GM23338 (cell line): ENCODE data around the gene FOXB2. TPM values are rescaled to one million over a fixed set of nuclear protein-coding genes. Genes with fewer than 3 reads are reported as not detected.
"Not testable (repeated sequence)": the region's sequence is repeated elsewhere in the genome, so short reads cannot be mapped to it uniquely, and the experiment has no call there.

ENCODE experiments used
- ATAC-seq: fragments of 200-7000 bp; cut with Tn5 transposase; 3 replicates; pipeline ENCODE4 v1.9.1; 2020
- DNase-seq: peaks from one replicate; pipeline ENCODE4 v3.0.0-alpha.2; 2015; ENCODE audit warnings: low spot score
- H2AFZ ChIP-seq: fragments of 200-600 bp; sonication (generic); 2 replicates; pipeline ENCODE4 v1.8.0; 2016; ENCODE audit warnings: antibody characterized with exemption, mild to moderate bottlenecking, moderate library complexity
- H3F3A ChIP-seq: fragments of 200-600 bp; sonication (generic); replicated peaks from 2 replicates; pipeline ENCODE4 v1.8.0; 2017; ENCODE audit warnings: antibody characterized with exemption, mixed run types, low read depth
- H3K27ac ChIP-seq: fragments of 200-600 bp; sonication (generic); 2 replicates; pipeline ENCODE4 v1.6.1; 2016; ENCODE audit warnings: low read depth
- H3K27me3 ChIP-seq: fragments of 200-600 bp; sonication (generic); 2 replicates; pipeline ENCODE4 v1.8.0; 2016; ENCODE audit warnings: mild to moderate bottlenecking, mixed run types, moderate library complexity; ENCODE audit not compliant: insufficient read depth
- H3K36me3 ChIP-seq: fragments of 200-600 bp; sonication (generic); 2 replicates; pipeline ENCODE4 v1.8.0; 2016; ENCODE audit warnings: mild to moderate bottlenecking; ENCODE audit not compliant: insufficient read depth
- H3K4me1 ChIP-seq: fragments of 200-600 bp; sonication (generic); 2 replicates; pipeline ENCODE4 v1.8.0; 2016; ENCODE audit warnings: mild to moderate bottlenecking, moderate library complexity; ENCODE audit not compliant: insufficient read depth
- H3K4me2 ChIP-seq: fragments of 200-600 bp; sonication (generic); 2 replicates; pipeline ENCODE4 v1.7.1; 2017; ENCODE audit warnings: mixed run types
- H3K4me3 ChIP-seq: fragments of 200-600 bp; sonication (generic); 2 replicates; pipeline ENCODE4 v1.6.1; 2016; ENCODE audit warnings: mixed run types
- H3K79me2 ChIP-seq: fragments of 200-600 bp; sonication (generic); replicated peaks from 2 replicates; pipeline ENCODE4 v1.8.0; 2017; ENCODE audit warnings: mild to moderate bottlenecking; ENCODE audit not compliant: insufficient read depth
- H3K9me2 ChIP-seq: fragments of 200-600 bp; sonication (generic); 2 replicates; pipeline ENCODE4 v1.8.0; 2017; ENCODE audit not compliant: insufficient read depth
- H4K20me1 ChIP-seq: fragments of 200-600 bp; sonication (generic); replicated peaks from 2 replicates; pipeline ENCODE4 v1.8.0; 2017; ENCODE audit warnings: mild to moderate bottlenecking; ENCODE audit not compliant: insufficient read depth
- H3K27ac Mint-ChIP-seq: 2 replicates; pipeline ENCODE4 v1.8.0; 2020; ENCODE audit warnings: inconsistent platforms, mild to moderate bottlenecking, moderate library complexity, mixed read lengths
- H3K27me3 Mint-ChIP-seq: 3 replicates; pipeline ENCODE4 v1.8.0; 2022; ENCODE audit warnings: low read depth, mild to moderate bottlenecking, moderate library complexity, mixed read lengths, inconsistent platforms; ENCODE audit not compliant: insufficient read depth, poor library complexity
- H3K36me3 Mint-ChIP-seq: 3 replicates; pipeline ENCODE4 v1.8.0; 2021; ENCODE audit warnings: low read depth, mild to moderate bottlenecking, inconsistent platforms, moderate library complexity, mixed read lengths
- H3K4me1 Mint-ChIP-seq: 3 replicates; pipeline ENCODE4 v1.8.0; 2020; ENCODE audit warnings: mild to moderate bottlenecking, inconsistent platforms, mixed read lengths
- H3K4me3 Mint-ChIP-seq: 3 replicates; pipeline ENCODE4 v1.8.0; 2021; ENCODE audit warnings: moderate library complexity, mild to moderate bottlenecking, inconsistent platforms, mixed read lengths
- H3K9me3 Mint-ChIP-seq: 3 replicates; pipeline ENCODE4 v1.8.0; 2020; ENCODE audit warnings: moderate library complexity, mild to moderate bottlenecking, inconsistent platforms, mixed read lengths
- EZH2phosphoT487 ChIP-seq: fragments of 200-600 bp; sonication (generic); IDR thresholded peaks from one replicate; pipeline ENCODE4 v1.8.1; 2018; ENCODE audit warnings: antibody characterized with exemption; ENCODE audit not compliant: unreplicated experiment
- REST ChIP-seq: IDR thresholded peaks from one replicate; pipeline ENCODE4 v1.6.1; 2018; ENCODE audit warnings: antibody characterized with exemption; ENCODE audit not compliant: unreplicated experiment
- polyA plus RNA-seq: library from polyadenylated mRNA; unstranded; fragments of >200 nt; fragmentation: Nextera tagmentation; extraction: Ambion mirVana; gene quantifications from 2 replicates; pipeline ENCODE4 v1.2.1, GENCODE V29; 2016
- total RNA-seq: library from RNA; depleted of rRNA; stranded (reverse); fragments of >200 nt; shearing (Covaris generic); gene quantifications from 2 replicates; pipeline ENCODE4 v1.2.3, GENCODE V29; 2014
- TF ChIP-seq, protein P1 (sequence below): fragments of 250-450 bp; sonication (Bioruptor Pico); IDR thresholded peaks from 2 replicates; pipeline ENCODE4 v1.5.0; 2020; ENCODE audit warnings: mild to moderate bottlenecking, moderate library complexity

The FOXB2 gene
- total and polyA plus RNA-seq, 2 experiments from 2014 or later, result not detected

- Histone ChIP-seq H3K36me3 (no peaks in the 10 kb centered on the region), H3K27ac (no peak overlapping the region), H3K4me3 (no peak overlapping the region), H3K9me2 (no peaks in the 10 kb centered on the region), H3K4me2 (no peak overlapping the region), H4K20me1 (no peaks in the 10 kb centered on the region), H3K4me1 (peaks cover 41% of the 10 kb centered on the region), H3K27me3 (peaks cover 30% of the 10 kb centered on the region), H2AFZ (no peak overlapping the region), H3F3A (peaks cover 8% of the 10 kb centered on the region; the same call in 1 of the 2 replicates), H3K79me2 (no peaks in the 10 kb centered on the region)
- no peak overlapping the region for H3K27ac Mint-ChIP-seq
- no peak overlapping the region for H3K4me3 Mint-ChIP-seq
- peaks cover 4% of the 10 kb centered on the region; the same call in 1 of the 3 replicates for H3K36me3 Mint-ChIP-seq
- ATAC-seq (peak; percentile 21; the same call in 2 of the 3 replicates), DNase-seq (peak; percentile 49)
- TF ChIP-seq, protein P1, sequence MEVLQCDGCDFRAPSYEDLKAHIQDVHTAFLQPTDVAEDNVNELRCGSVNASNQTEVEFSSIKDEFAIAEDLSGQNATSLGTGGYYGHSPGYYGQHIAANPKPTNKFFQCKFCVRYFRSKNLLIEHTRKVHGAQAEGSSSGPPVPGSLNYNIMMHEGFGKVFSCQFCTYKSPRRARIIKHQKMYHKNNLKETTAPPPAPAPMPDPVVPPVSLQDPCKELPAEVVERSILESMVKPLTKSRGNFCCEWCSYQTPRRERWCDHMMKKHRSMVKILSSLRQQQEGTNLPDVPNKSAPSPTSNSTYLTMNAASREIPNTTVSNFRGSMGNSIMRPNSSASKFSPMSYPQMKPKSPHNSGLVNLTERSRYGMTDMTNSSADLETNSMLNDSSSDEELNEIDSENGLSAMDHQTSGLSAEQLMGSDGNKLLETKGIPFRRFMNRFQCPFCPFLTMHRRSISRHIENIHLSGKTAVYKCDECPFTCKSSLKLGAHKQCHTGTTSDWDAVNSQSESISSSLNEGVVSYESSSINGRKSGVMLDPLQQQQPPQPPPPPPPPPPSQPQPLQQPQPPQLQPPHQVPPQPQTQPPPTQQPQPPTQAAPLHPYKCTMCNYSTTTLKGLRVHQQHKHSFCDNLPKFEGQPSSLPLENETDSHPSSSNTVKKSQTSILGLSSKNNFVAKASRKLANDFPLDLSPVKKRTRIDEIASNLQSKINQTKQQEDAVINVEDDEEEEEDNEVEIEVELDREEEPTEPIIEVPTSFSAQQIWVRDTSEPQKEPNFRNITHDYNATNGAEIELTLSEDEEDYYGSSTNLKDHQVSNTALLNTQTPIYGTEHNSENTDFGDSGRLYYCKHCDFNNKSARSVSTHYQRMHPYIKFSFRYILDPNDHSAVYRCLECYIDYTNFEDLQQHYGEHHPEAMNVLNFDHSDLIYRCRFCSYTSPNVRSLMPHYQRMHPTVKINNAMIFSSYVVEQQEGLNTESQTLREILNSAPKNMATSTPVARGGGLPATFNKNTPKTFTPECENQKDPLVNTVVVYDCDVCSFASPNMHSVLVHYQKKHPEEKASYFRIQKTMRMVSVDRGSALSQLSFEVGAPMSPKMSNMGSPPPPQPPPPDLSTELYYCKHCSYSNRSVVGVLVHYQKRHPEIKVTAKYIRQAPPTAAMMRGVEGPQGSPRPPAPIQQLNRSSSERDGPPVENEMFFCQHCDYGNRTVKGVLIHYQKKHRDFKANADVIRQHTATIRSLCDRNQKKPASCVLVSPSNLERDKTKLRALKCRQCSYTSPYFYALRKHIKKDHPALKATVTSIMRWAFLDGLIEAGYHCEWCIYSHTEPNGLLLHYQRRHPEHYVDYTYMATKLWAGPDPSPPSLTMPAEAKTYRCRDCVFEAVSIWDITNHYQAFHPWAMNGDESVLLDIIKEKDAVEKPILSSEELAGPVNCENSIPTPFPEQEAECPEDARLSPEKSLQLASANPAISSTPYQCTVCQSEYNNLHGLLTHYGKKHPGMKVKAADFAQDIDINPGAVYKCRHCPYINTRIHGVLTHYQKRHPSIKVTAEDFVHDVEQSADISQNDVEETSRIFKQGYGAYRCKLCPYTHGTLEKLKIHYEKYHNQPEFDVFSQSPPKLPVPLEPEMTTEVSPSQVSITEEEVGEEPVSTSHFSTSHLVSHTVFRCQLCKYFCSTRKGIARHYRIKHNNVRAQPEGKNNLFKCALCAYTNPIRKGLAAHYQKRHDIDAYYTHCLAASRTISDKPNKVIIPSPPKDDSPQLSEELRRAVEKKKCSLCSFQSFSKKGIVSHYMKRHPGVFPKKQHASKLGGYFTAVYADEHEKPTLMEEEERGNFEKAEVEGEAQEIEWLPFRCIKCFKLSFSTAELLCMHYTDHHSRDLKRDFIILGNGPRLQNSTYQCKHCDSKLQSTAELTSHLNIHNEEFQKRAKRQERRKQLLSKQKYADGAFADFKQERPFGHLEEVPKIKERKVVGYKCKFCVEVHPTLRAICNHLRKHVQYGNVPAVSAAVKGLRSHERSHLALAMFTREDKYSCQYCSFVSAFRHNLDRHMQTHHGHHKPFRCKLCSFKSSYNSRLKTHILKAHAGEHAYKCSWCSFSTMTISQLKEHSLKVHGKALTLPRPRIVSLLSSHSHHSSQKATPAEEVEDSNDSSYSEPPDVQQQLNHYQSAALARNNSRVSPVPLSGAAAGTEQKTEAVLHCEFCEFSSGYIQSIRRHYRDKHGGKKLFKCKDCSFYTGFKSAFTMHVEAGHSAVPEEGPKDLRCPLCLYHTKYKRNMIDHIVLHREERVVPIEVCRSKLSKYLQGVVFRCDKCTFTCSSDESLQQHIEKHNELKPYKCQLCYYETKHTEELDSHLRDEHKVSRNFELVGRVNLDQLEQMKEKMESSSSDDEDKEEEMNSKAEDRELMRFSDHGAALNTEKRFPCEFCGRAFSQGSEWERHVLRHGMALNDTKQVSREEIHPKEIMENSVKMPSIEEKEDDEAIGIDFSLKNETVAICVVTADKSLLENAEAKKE (CRISPR knock-in tag), result no peak
- TF ChIP-seq REST (peak; percentile 38), EZH2phosphoT487 (no peak)
- H3K9me3 Mint-ChIP-seq, result peaks cover 4% of the 10 kb centered on the region; the same call in 2 of the 3 replicates
- H3K4me1 Mint-ChIP-seq, result peaks cover 40% of the 10 kb centered on the region
- peaks cover 24% of the 10 kb centered on the region for H3K27me3 Mint-ChIP-seq
These were observed 20.9 kb downstream of the FOXB2 start for GRCh38 chr9:77040340-77040739.

DNA sequence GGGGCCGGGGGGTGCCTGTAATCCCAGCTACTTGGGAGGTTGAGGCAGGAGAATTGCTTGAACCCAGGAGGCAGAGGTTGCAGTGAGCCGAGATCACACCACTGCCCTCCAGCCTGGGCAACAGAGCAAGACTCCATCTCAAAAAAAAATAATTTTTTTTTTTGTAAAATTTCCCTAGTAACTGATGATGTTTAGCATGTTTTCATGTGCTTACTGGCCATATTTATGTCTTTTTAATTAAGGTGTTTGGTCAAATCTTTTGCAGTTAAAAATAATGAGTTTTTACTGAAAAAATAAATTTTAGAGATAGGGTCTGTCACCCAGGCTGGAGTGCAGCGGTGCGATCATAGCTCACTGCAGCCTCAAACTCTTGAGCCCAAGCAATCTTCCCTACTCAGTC is 24.3 kb downstream of the FOXB2 start:
- H3K36me3 Mint-ChIP-seq, H3K4me2 ChIP-seq: not testable (repeated sequence)

DNA sequence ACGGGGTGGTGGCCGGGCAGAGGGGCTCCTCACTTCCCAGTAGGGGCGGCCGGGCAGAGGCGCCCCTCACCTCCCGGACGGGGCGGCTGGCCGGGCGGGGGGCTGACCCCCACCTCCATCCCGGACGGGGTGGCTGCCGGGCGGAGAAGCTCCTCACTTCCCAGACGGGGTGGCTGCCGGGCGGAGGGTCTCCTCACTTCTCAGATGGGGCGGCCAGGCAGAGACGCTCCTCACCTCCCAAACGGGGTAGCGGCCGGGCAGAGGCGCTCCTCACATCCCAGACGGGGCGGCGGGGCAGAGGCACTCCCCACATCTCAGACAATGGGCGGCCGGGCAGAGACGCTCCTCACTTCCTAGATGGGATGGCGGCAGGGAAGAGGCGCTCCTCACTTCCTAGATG is 41.2 kb downstream of the FOXB2 start:
- H3K36me3 ChIP-seq, DNase-seq, H4K20me1 ChIP-seq, ATAC-seq, H3K9me2 ChIP-seq, H3K4me3 Mint-ChIP-seq, H3K4me1 Mint-ChIP-seq, H3K4me2 ChIP-seq, H3K27ac ChIP-seq, H3K4me3 ChIP-seq, H3K79me2 ChIP-seq, H3K4me1 ChIP-seq, H3K27ac Mint-ChIP-seq, H3F3A ChIP-seq, H3K27me3 ChIP-seq, H3K27me3 Mint-ChIP-seq, H2AFZ ChIP-seq: not testable (repeated sequence)
- peaks cover 17% of the 10 kb centered on the region for H3K36me3 Mint-ChIP-seq
- H3K9me3 Mint-ChIP-seq, result peaks cover 27% of the 10 kb centered on the region

More for the DNA sequence above, 24.3 kb downstream of the FOXB2 start:
- peaks cover 47% of the 10 kb centered on the region for H3K4me1 ChIP-seq
- H3K27ac ChIP-seq, H3F3A ChIP-seq, H3K36me3 ChIP-seq, ATAC-seq, H3K79me2 ChIP-seq, H3K4me3 ChIP-seq, H4K20me1 ChIP-seq, H3K27me3 ChIP-seq, H3K4me3 Mint-ChIP-seq, H3K27me3 Mint-ChIP-seq, H3K9me2 ChIP-seq, H2AFZ ChIP-seq, H3K9me3 Mint-ChIP-seq, DNase-seq, H3K27ac Mint-ChIP-seq: not testable (repeated sequence)
- H3K4me1 Mint-ChIP-seq, result peaks cover 31% of the 10 kb centered on the region
